Activated B cell treated with CpG ODN at 0.5 μM for 24 hours (primary cell): Measurements from ENCODE around the gene SLC16A8. TPM values are rescaled to one million over a fixed set of nuclear protein-coding genes. Genes with fewer than 3 reads are reported as not detected.

Experiments
- ATAC-seq: fragments of 200-7000 bp; cut with Tn5 transposase; one replicate; pipeline ENCODE4 v1.10.0; 2021; ENCODE audit warnings: low read depth, mild to moderate bottlenecking, moderate library complexity
- CTCF ChIA-PET: fragments of 350-600 bp; sonication (Branson Sonifier 250); formaldehyde crosslinking; loops from one replicate; lab custom pipeline; 2021; ENCODE audit warnings: antibody characterized with exemption; lab: Charles Lee
- POLR2A ChIA-PET: fragments of 350-600 bp; sonication (Branson Sonifier 250); formaldehyde crosslinking; loops from one replicate; lab custom pipeline; 2021; ENCODE audit warnings: antibody characterized with exemption; lab: Charles Lee
- DNase-seq: peaks from one replicate; pipeline ENCODE4 v3.0.0; 2022
- H3K27ac Mint-ChIP-seq: one replicate; pipeline ENCODE4 v1.8.0; 2020; ENCODE audit warnings: mixed read lengths
- H3K27me3 Mint-ChIP-seq: one replicate; pipeline ENCODE4 v1.8.0; 2021; ENCODE audit warnings: mixed read lengths
- H3K36me3 Mint-ChIP-seq: one replicate; pipeline ENCODE4 v1.8.0; 2021; ENCODE audit warnings: low read depth, mixed read lengths
- H3K4me1 Mint-ChIP-seq: one replicate; pipeline ENCODE4 v1.8.0; 2021; ENCODE audit warnings: mixed read lengths
- H3K4me3 Mint-ChIP-seq: one replicate; pipeline ENCODE4 v1.8.0; 2020; ENCODE audit warnings: mild to moderate bottlenecking, mixed read lengths
- H3K9me3 Mint-ChIP-seq: one replicate; pipeline ENCODE4 v1.8.0; 2020; ENCODE audit warnings: mixed read lengths
- intact Hi-C: fragments of 100-400 bp; cut with micrococcal nuclease; formaldehyde crosslinking; loops from one replicate; pipeline ENCODE4 v1.15.1; 2024
- total RNA-seq: library from RNA; stranded (reverse); gene quantifications from 2 replicates; pipeline ENCODE4 v1.2.3, GENCODE V29; 2022
- TF ChIP-seq, protein P1 (sequence below): fragments of 200-600 bp; IDR thresholded peaks from one replicate; pipeline ENCODE4 v1.8.0; 2022; ENCODE audit warnings: antibody characterized with exemption, mild to moderate bottlenecking

The SLC16A8 gene
- total RNA-seq, 1 donor from 2014 or later: not detected

DNA sequence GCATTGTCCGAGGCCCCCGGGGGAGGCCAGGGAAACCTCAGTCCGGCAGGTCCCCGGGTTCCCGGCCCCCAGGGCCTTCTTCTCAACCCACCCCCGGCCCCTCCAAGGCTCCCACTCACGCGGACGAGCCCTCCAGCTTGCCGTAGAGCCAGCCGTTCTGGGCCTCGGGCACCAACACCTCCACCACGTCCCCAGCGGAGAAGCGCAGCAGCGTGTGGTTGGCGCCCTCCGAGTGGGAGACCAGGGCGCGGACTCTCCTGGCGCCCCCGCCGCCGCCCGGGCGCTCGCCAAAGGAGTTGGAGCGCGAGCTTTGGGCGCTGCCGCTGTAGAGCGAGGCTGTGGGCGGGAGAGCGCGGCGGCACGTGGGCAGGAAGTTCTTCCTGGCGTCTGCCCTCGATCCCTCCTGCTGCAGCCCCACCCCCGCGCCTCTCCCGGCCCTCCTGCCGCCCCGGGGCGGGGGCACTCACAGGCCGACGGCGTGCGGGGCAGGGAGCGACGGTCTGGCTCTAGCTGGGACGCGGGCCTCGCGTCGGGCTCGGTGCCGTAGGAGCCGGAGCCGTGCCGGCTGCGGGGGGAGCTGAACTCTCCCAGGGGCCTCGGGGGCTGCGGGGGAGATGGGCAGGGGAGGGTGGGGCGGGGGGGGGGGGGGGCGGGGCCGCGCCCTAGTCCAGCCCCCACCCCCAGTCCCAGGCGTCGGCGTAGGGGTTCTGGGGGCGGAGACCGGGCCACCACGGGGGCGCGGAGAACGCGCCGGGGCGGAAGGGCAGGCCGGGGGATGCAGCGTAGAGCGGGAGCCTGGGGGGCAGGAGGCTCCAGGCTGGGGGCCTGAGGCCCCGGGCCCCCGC lies 4.9 kb upstream of the SLC16A8 start:
- Mint-ChIP-seq H3K4me1 (no peaks in the 10 kb centered on the region), H3K36me3 (peaks cover 2% of the 10 kb centered on the region), H3K27me3 (peaks cover 15% of the 10 kb centered on the region), H3K9me3 (no peaks in the 10 kb centered on the region), H3K4me3 (no peak overlapping the region), H3K27ac (no peak overlapping the region)
- ATAC-seq (no peak), DNase-seq (no peak)
- POLR2A ChIA-PET: no interaction called here
- CTCF ChIA-PET: no interaction called here
- intact Hi-C loops: no loop called here
- TF ChIP-seq, protein P1, sequence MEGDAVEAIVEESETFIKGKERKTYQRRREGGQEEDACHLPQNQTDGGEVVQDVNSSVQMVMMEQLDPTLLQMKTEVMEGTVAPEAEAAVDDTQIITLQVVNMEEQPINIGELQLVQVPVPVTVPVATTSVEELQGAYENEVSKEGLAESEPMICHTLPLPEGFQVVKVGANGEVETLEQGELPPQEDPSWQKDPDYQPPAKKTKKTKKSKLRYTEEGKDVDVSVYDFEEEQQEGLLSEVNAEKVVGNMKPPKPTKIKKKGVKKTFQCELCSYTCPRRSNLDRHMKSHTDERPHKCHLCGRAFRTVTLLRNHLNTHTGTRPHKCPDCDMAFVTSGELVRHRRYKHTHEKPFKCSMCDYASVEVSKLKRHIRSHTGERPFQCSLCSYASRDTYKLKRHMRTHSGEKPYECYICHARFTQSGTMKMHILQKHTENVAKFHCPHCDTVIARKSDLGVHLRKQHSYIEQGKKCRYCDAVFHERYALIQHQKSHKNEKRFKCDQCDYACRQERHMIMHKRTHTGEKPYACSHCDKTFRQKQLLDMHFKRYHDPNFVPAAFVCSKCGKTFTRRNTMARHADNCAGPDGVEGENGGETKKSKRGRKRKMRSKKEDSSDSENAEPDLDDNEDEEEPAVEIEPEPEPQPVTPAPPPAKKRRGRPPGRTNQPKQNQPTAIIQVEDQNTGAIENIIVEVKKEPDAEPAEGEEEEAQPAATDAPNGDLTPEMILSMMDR: no peak

DNA sequence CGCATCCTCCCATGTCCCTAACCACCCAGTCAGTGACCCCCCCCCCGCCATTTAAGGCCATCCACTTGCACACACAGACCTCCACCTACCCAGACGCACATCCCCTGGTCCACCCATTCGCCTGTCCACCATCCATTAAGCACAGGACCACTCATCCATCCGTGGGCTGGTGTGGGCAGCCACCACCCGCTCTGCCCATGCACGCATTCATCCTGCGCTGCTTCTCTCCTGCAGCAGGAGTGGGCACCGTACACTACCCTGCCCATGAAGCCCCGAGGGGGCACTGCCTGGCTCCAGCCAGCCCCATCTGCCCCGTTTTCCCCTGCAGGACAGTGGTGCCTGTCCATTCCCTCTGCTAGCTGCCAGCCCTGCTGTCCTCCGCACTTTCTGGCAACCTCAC lies 3.9 kb upstream of the SLC16A8 start:
- DNase-seq: no peak
- intact Hi-C loops: no loop called here
- Mint-ChIP-seq H3K36me3 (peaks cover 2% of the 10 kb centered on the region), H3K27me3 (peaks cover 18% of the 10 kb centered on the region), H3K4me1 (no peaks in the 10 kb centered on the region), H3K4me3 (no peak overlapping the region), H3K27ac (no peak overlapping the region), H3K9me3 (no peaks in the 10 kb centered on the region)
- CTCF ChIA-PET: no interaction called here
- POLR2A ChIA-PET: no interaction called here
- TF ChIP-seq, protein P1: no peak
- no peak for ATAC-seq

DNA sequence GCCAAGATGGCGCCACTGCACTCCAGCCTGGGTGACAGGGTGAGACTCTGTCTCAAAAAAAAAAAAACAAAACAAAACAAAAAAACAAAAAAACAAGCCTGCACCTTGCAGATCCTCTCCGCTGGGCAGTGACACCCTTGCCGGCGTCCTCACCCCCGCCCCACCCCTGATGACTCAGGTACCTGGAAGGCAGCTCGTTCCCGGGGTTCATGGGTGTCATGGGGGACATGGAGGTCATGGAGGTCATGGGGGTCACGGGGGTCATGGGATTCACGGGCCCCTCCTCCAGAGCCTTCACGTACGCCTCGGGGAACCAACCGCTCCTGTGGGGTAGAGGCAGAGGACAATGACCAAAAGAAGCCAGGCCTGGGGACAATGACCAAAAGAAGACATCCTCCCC lies 3.0 kb upstream of the SLC16A8 start:
- ChIA-PET POLR2A (no interaction called here), CTCF (no interaction called here)
- no peak overlapping the region for H3K27ac Mint-ChIP-seq
- DNase-seq: no peak
- ATAC-seq: no peak
- H3K4me1 Mint-ChIP-seq: peaks cover 4% of the 10 kb centered on the region
- intact Hi-C loops: no loop called here
- TF ChIP-seq, protein P1: no peak
- H3K36me3 Mint-ChIP-seq: no peaks in the 10 kb centered on the region
- no peak overlapping the region for H3K4me3 Mint-ChIP-seq
- peaks cover 18% of the 10 kb centered on the region for H3K27me3 Mint-ChIP-seq
- no peaks in the 10 kb centered on the region for H3K9me3 Mint-ChIP-seq

DNA sequence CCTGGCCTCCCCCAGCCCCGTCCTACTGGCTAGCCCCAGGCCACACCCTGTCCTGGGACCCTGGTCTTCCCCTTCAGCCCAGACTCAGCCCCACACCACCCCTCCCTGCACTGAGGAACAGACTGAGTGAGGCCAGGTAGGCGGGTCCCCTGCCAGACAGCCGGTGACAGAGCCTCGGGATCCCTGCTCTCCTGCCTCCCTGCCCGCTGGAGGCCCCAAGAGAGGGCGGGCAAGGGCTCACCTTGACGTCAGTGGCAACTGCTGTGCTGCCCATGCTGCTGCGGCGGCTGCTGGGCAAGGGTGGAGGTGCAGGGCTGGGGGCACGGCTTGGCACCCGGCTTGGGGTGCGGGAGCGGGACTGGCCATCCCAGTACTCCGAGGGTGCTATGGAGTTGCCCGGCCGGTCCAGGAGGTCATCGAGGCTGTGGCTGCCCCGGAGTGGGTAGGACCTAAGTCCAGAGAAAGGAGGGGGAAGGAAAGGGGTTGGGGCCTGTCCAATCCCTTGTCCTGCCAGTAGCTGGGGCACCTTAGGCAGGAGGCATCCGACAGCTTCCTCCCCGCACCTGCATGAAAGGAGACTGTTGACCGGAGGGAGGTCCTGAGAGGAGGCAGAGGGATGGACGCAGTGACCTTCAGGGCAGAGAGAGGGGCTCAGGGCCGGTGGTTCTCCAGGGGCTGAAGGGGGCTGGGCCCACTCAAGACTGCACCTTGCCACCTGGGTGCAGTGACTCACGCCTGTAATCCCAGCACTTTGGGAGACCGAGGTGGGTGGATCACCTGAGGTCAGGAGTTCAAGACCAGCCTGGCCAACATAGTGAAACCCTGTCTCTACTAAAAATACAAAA lies 2.2 kb upstream of the SLC16A8 start:
- Mint-ChIP-seq H3K27ac (no peak overlapping the region), H3K27me3 (peaks cover 18% of the 10 kb centered on the region), H3K9me3 (no peaks in the 10 kb centered on the region), H3K36me3 (no peaks in the 10 kb centered on the region), H3K4me3 (no peak overlapping the region), H3K4me1 (peaks cover 7% of the 10 kb centered on the region)
- CTCF ChIA-PET: no interaction called here
- intact Hi-C loops: no loop called here
- TF ChIP-seq, protein P1: no peak
- DNase-seq (no peak), ATAC-seq (no peak)
- POLR2A ChIA-PET: no interaction called here

DNA sequence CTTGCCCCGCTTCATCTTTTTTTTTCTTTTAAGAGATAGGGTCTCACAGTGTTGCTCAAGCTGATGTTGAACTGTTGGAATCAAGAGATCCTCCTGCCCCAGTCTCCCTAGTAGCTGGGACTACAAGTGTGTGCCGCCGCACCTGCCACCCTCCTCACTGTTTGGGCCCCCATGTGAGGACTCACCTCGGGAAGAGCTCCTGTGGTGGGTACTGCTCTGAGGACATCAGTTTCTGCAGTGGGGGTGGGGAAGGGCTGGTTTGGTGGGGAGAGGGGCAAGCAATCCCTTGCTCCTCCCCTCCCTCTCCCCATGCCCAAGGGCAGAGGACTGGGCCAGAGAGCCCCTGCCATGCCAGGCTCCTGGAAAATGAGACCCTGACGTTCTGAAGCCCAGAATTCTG lies 1.5 kb upstream of the SLC16A8 start:
- Mint-ChIP-seq H3K9me3 (no peaks in the 10 kb centered on the region), H3K36me3 (no peaks in the 10 kb centered on the region), H3K4me1 (peaks cover 7% of the 10 kb centered on the region), H3K27ac (no peak overlapping the region), H3K27me3 (peaks cover 18% of the 10 kb centered on the region), H3K4me3 (no peak overlapping the region)
- ATAC-seq (no peak), DNase-seq (no peak)
- intact Hi-C loops: no loop called here
- TF ChIP-seq, protein P1: no peak
- CTCF ChIA-PET: no interaction called here
- POLR2A ChIA-PET: no interaction called here
